ENCODE results near the gene SOBP.

- TF ChIP-seq POLR2A (IDR thresholded peaks at IDR 0.05) = no peak
- TF ChIP-seq CTCF (IDR thresholded peaks at IDR 0.05) = no peak
Observed at GRCh38 chr6:107689190-107689589, 199.3 kb downstream of the SOBP start.

All from thyroid gland (tissue), 4 donors.